ENCODE data around the gene TMA7. TPM values are rescaled to one million over a fixed set of nuclear protein-coding genes. Genes with fewer than 3 reads are reported as not detected.

TMA7 gene
- total and polyA plus RNA-seq, 2 of the 13 experiments (the other 11 are each of a cell fraction or from before 2014, with no cell fraction given), result 100 to 486 TPM

DNA sequence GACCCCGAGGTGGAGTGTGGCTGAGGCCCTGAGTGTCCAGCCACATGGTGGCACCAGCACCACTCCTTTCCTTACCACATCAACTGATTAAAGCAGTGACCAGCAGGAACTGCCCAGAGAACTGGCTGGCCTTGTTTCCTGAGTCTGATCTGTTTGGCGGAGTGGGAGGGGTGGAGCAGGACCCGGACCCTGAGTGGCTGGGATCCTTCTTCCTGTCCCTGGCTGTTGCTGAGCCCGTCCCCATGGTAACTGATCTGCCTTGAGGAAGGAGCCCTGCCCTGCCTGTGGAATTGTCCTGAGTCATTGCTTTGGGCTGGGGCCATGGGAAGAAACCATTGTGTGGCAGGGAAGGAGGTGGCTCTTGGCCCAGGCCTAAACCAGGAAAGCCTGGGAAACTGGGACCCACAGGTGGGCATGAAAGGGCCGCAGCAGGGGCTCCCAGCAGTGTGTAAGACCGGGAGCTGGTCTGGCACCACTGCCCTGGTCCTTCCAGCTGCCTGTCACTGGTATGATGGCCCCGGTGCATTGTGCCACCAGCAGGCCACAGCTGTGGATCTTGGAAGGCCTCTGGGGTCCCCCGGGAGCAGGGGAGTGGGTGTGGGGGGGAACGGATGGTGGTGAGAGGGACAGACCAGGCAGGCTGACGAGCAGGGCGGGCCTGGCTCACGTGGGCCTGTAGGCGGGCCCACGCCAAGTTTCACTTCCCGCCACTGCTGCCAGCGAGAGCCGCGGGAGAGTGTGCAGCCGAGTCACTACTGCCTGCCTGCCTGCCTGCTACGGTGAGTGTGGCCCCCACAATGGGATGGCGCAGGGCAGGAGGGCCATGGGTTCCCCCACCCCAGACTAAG is 25.7 kb downstream of the TMA7 start (continued):
- TF ChIP-seq, protein P1, sequence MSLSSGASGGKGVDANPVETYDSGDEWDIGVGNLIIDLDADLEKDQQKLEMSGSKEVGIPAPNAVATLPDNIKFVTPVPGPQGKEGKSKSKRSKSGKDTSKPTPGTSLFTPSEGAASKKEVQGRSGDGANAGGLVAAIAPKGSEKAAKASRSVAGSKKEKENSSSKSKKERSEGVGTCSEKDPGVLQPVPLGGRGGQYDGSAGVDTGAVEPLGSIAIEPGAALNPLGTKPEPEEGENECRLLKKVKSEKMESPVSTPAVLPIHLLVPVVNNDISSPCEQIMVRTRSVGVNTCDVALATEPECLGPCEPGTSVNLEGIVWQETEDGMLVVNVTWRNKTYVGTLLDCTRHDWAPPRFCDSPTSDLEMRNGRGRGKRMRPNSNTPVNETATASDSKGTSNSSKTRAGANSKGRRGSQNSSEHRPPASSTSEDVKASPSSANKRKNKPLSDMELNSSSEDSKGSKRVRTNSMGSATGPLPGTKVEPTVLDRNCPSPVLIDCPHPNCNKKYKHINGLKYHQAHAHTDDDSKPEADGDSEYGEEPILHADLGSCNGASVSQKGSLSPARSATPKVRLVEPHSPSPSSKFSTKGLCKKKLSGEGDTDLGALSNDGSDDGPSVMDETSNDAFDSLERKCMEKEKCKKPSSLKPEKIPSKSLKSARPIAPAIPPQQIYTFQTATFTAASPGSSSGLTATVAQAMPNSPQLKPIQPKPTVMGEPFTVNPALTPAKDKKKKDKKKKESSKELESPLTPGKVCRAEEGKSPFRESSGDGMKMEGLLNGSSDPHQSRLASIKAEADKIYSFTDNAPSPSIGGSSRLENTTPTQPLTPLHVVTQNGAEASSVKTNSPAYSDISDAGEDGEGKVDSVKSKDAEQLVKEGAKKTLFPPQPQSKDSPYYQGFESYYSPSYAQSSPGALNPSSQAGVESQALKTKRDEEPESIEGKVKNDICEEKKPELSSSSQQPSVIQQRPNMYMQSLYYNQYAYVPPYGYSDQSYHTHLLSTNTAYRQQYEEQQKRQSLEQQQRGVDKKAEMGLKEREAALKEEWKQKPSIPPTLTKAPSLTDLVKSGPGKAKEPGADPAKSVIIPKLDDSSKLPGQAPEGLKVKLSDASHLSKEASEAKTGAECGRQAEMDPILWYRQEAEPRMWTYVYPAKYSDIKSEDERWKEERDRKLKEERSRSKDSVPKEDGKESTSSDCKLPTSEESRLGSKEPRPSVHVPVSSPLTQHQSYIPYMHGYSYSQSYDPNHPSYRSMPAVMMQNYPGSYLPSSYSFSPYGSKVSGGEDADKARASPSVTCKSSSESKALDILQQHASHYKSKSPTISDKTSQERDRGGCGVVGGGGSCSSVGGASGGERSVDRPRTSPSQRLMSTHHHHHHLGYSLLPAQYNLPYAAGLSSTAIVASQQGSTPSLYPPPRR (CRISPR knock-in tag; IDR thresholded peaks at IDR 0.05; ENCODE audit: borderline replicate concordance), result peak; percentile 45; the same call in 1 of the 2 replicates
- TF ChIP-seq, protein P2, sequence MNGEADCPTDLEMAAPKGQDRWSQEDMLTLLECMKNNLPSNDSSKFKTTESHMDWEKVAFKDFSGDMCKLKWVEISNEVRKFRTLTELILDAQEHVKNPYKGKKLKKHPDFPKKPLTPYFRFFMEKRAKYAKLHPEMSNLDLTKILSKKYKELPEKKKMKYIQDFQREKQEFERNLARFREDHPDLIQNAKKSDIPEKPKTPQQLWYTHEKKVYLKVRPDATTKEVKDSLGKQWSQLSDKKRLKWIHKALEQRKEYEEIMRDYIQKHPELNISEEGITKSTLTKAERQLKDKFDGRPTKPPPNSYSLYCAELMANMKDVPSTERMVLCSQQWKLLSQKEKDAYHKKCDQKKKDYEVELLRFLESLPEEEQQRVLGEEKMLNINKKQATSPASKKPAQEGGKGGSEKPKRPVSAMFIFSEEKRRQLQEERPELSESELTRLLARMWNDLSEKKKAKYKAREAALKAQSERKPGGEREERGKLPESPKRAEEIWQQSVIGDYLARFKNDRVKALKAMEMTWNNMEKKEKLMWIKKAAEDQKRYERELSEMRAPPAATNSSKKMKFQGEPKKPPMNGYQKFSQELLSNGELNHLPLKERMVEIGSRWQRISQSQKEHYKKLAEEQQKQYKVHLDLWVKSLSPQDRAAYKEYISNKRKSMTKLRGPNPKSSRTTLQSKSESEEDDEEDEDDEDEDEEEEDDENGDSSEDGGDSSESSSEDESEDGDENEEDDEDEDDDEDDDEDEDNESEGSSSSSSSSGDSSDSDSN (CRISPR knock-in tag; IDR thresholded peaks at IDR 0.05), result 0 out of 2 replicates have a peak, but pooled peaks have one; percentile 40
- peak; percentile 47; the same call in 1 of the 2 replicates for TF ChIP-seq ZKSCAN8 (CRISPR knock-in tag; IDR thresholded peaks at IDR 0.05; ENCODE audit: borderline replicate concordance)
- TF ChIP-seq AGO1 (IDR thresholded peaks at IDR 0.05; ENCODE audit: low read depth, low read length, poor library complexity, severe bottlenecking), result no peak
- TF ChIP-seq ZNF124 (CRISPR knock-in tag; IDR thresholded peaks at IDR 0.05), result no peak
- no peak for TF ChIP-seq ZNF670 (CRISPR knock-in tag; IDR thresholded peaks at IDR 0.05; ENCODE audit: borderline replicate concordance)
- TF ChIP-seq ZNF550 (CRISPR knock-in tag; IDR thresholded peaks at IDR 0.05; ENCODE audit: borderline replicate concordance), result no peak
- TF ChIP-seq ZNF841 (CRISPR knock-in tag; IDR thresholded peaks at IDR 0.05; ENCODE audit: borderline replicate concordance), result no peak
- TF ChIP-seq, protein P3, sequence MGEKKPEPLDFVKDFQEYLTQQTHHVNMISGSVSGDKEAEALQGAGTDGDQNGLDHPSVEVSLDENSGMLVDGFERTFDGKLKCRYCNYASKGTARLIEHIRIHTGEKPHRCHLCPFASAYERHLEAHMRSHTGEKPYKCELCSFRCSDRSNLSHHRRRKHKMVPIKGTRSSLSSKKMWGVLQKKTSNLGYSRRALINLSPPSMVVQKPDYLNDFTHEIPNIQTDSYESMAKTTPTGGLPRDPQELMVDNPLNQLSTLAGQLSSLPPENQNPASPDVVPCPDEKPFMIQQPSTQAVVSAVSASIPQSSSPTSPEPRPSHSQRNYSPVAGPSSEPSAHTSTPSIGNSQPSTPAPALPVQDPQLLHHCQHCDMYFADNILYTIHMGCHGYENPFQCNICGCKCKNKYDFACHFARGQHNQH (CRISPR knock-in tag; IDR thresholded peaks at IDR 0.05), result peak; percentile 48
- no peak for TF ChIP-seq HMG20A (CRISPR knock-in tag; IDR thresholded peaks at IDR 0.05; ENCODE audit: borderline replicate concordance)
- TF ChIP-seq, protein P4, sequence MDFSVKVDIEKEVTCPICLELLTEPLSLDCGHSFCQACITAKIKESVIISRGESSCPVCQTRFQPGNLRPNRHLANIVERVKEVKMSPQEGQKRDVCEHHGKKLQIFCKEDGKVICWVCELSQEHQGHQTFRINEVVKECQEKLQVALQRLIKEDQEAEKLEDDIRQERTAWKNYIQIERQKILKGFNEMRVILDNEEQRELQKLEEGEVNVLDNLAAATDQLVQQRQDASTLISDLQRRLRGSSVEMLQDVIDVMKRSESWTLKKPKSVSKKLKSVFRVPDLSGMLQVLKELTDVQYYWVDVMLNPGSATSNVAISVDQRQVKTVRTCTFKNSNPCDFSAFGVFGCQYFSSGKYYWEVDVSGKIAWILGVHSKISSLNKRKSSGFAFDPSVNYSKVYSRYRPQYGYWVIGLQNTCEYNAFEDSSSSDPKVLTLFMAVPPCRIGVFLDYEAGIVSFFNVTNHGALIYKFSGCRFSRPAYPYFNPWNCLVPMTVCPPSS (IDR thresholded peaks at IDR 0.05), result no peak
- no peak for TF ChIP-seq ZNF350 (CRISPR knock-in tag; IDR thresholded peaks at IDR 0.05; ENCODE audit: borderline replicate concordance, low read depth)
- TF ChIP-seq KDM5B (CRISPR knock-in tag; IDR thresholded peaks at IDR 0.05; ENCODE audit: borderline replicate concordance), result no peak; the same call in 1 of the 2 replicates
- TF ChIP-seq SPEN (CRISPR knock-in tag; IDR thresholded peaks at IDR 0.05; ENCODE audit: low read depth), result peak; percentile 61; the same call in 1 of the 2 replicates
- TF ChIP-seq SCMH1 (CRISPR knock-in tag; IDR thresholded peaks at IDR 0.05; ENCODE audit: borderline replicate concordance), result no peak
- TF ChIP-seq, protein P5, sequence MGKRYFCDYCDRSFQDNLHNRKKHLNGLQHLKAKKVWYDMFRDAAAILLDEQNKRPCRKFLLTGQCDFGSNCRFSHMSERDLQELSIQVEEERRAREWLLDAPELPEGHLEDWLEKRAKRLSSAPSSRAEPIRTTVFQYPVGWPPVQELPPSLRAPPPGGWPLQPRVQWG (CRISPR knock-in tag; IDR thresholded peaks at IDR 0.05; ENCODE audit: borderline replicate concordance, low read depth), result no peak
- TF ChIP-seq ZNF891 (CRISPR knock-in tag; IDR thresholded peaks at IDR 0.05), result no peak
- TF ChIP-seq ZNF143 (CRISPR knock-in tag; IDR thresholded peaks at IDR 0.05), result no peak
